Measurements from ENCODE around the gene AFF3.
"Not testable (repeated sequence)": the region's sequence is repeated elsewhere in the genome, so short reads cannot be mapped to it uniquely, and the experiment has no call there.

Gene AFF3

DNA sequence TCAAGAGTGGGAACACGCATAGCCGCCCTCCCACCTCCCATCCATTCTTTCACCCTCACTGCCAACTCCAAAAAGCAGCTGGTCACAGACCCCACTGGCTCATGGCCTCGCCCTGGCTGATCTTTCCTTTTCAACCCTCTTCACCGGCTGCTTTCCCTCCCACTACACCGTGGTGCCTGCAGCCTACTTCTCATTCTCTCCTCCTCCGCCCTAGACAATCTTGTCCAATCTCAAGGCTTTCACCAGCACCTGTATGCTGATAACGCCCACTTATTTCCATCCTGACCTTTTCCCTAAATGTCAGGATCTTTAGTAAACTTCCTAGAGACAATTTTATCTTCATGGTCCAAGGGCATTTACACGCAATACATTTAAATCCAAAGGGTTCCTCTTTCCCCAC lies 50.6 kb downstream of the AFF3 start:
- H3K18ac ChIP-seq (ENCODE audit: low read length); H3K4me2 ChIP-seq (ENCODE audit: low read length); H2BK12ac ChIP-seq (ENCODE audit: low read length); H3K27me3 ChIP-seq (ENCODE audit: insufficient read depth, low read length); H2BK5ac ChIP-seq (ENCODE audit: low read depth, low read length, poor library complexity); H3K4me1 ChIP-seq (ENCODE audit: control insufficient read depth in 1 of 2, insufficient read depth in 2 of 2, low read length in 2 of 2); H3K79me1 ChIP-seq (ENCODE audit: low read length); H2AFZ ChIP-seq (ENCODE audit: insufficient read depth, low read length, poor library complexity); H3K14ac ChIP-seq (ENCODE audit: low read length); H4K12ac ChIP-seq (ENCODE audit: low read depth, low read length); H3K4ac ChIP-seq (ENCODE audit: low read depth, low read length); H3K4me3 ChIP-seq (ENCODE audit: low read depth, low read length); H3K79me2 ChIP-seq (ENCODE audit: control insufficient read depth, insufficient read depth, low read length, poor library complexity); H3K9me3 ChIP-seq (ENCODE audit: insufficient read depth, low read depth, low read length); H3K9ac ChIP-seq (ENCODE audit: low read length); H2AK5ac ChIP-seq (ENCODE audit: low read length); H3K23ac ChIP-seq (ENCODE audit: low read length); H4K8ac ChIP-seq (ENCODE audit: low read depth, low read length); H3K36me3 ChIP-seq (ENCODE audit: control insufficient read depth in 1 of 2, insufficient read depth in 2 of 2, low read length in 2 of 2); H4K91ac ChIP-seq (ENCODE audit: low read depth, low read length); H2BK120ac ChIP-seq (ENCODE audit: insufficient read depth, low read length, poor library complexity); H3K27ac ChIP-seq (ENCODE audit: low read depth, low read length): not testable (repeated sequence)
- WGBS (ENCODE audit: extremely low coverage, insufficient coverage, insufficient read length) = no CpG with 5 or more reads among the region's 8 CpGs
- DNase-seq = peak in 1 of 2 donors; percentile 37

- not testable (repeated sequence) for H4K8ac ChIP-seq (ENCODE audit: low read depth, low read length); H2BK12ac ChIP-seq (ENCODE audit: low read length); H2AFZ ChIP-seq (ENCODE audit: insufficient read depth, low read length, poor library complexity); H3K4me3 ChIP-seq (ENCODE audit: low read depth, low read length); H3K14ac ChIP-seq (ENCODE audit: low read length); H3K4ac ChIP-seq (ENCODE audit: low read depth, low read length); H3K27me3 ChIP-seq (ENCODE audit: insufficient read depth, low read length); H3K23ac ChIP-seq (ENCODE audit: low read length); H3K36me3 ChIP-seq (ENCODE audit: control insufficient read depth in 1 of 2, insufficient read depth in 2 of 2, low read length in 2 of 2); H3K79me1 ChIP-seq (ENCODE audit: low read length); H3K27ac ChIP-seq (ENCODE audit: low read depth, low read length); H4K91ac ChIP-seq (ENCODE audit: low read depth, low read length); H3K18ac ChIP-seq (ENCODE audit: low read length); H3K4me2 ChIP-seq (ENCODE audit: low read length); H2AK5ac ChIP-seq (ENCODE audit: low read length); H3K9me3 ChIP-seq (ENCODE audit: insufficient read depth, low read depth, low read length); H4K12ac ChIP-seq (ENCODE audit: low read depth, low read length); H3K79me2 ChIP-seq (ENCODE audit: control insufficient read depth, insufficient read depth, low read length, poor library complexity); H2BK120ac ChIP-seq (ENCODE audit: insufficient read depth, low read length, poor library complexity); H3K9ac ChIP-seq (ENCODE audit: low read length); H2BK5ac ChIP-seq (ENCODE audit: low read depth, low read length, poor library complexity); DNase-seq; H3K4me1 ChIP-seq (ENCODE audit: control insufficient read depth in 1 of 2, insufficient read depth in 2 of 2, low read length in 2 of 2)
- no CpG with 5 or more reads among the region's 2 CpGs for WGBS (ENCODE audit: extremely low coverage, insufficient coverage, insufficient read length)
Measured at GRCh38 chr2:100085744-100086143, 56.6 kb downstream of the AFF3 start.

- not testable (repeated sequence) for H2BK12ac ChIP-seq (ENCODE audit: low read length); H3K27me3 ChIP-seq (ENCODE audit: insufficient read depth, low read length); H2AK5ac ChIP-seq (ENCODE audit: low read length); H4K8ac ChIP-seq (ENCODE audit: low read depth, low read length); H3K9ac ChIP-seq (ENCODE audit: low read length); H3K4me1 ChIP-seq (ENCODE audit: control insufficient read depth in 1 of 2, insufficient read depth in 2 of 2, low read length in 2 of 2); H3K18ac ChIP-seq (ENCODE audit: low read length); H3K14ac ChIP-seq (ENCODE audit: low read length); H2BK120ac ChIP-seq (ENCODE audit: insufficient read depth, low read length, poor library complexity); DNase-seq; H3K4ac ChIP-seq (ENCODE audit: low read depth, low read length); H3K23ac ChIP-seq (ENCODE audit: low read length); H4K91ac ChIP-seq (ENCODE audit: low read depth, low read length); H3K79me2 ChIP-seq (ENCODE audit: control insufficient read depth, insufficient read depth, low read length, poor library complexity); H4K12ac ChIP-seq (ENCODE audit: low read depth, low read length); H3K27ac ChIP-seq (ENCODE audit: low read depth, low read length); H3K4me3 ChIP-seq (ENCODE audit: low read depth, low read length); H2AFZ ChIP-seq (ENCODE audit: insufficient read depth, low read length, poor library complexity); H3K4me2 ChIP-seq (ENCODE audit: low read length); H3K9me3 ChIP-seq (ENCODE audit: insufficient read depth, low read depth, low read length); H3K36me3 ChIP-seq (ENCODE audit: control insufficient read depth in 1 of 2, insufficient read depth in 2 of 2, low read length in 2 of 2); H2BK5ac ChIP-seq (ENCODE audit: low read depth, low read length, poor library complexity); H3K79me1 ChIP-seq (ENCODE audit: low read length)
- WGBS (ENCODE audit: extremely low coverage, insufficient coverage, insufficient read length) = no CpG with 5 or more reads among the region's 17 CpGs
Measured at GRCh38 chr2:100083421-100084216, 58.8 kb downstream of the AFF3 start.

GRCh38 chr2:100082302-100082978 lies 60.0 kb downstream of the AFF3 start:
- not testable (repeated sequence) for H3K4me3 ChIP-seq (ENCODE audit: low read depth, low read length); H3K4me1 ChIP-seq (ENCODE audit: control insufficient read depth in 1 of 2, insufficient read depth in 2 of 2, low read length in 2 of 2); H2AFZ ChIP-seq (ENCODE audit: insufficient read depth, low read length, poor library complexity); H2BK12ac ChIP-seq (ENCODE audit: low read length); H3K36me3 ChIP-seq (ENCODE audit: control insufficient read depth in 1 of 2, insufficient read depth in 2 of 2, low read length in 2 of 2); H3K27me3 ChIP-seq (ENCODE audit: insufficient read depth, low read length); H4K8ac ChIP-seq (ENCODE audit: low read depth, low read length); H3K4me2 ChIP-seq (ENCODE audit: low read length); H3K18ac ChIP-seq (ENCODE audit: low read length); H3K9me3 ChIP-seq (ENCODE audit: insufficient read depth, low read depth, low read length); H4K12ac ChIP-seq (ENCODE audit: low read depth, low read length); H3K27ac ChIP-seq (ENCODE audit: low read depth, low read length); H3K4ac ChIP-seq (ENCODE audit: low read depth, low read length); H3K79me1 ChIP-seq (ENCODE audit: low read length); H2AK5ac ChIP-seq (ENCODE audit: low read length); H3K23ac ChIP-seq (ENCODE audit: low read length); H2BK120ac ChIP-seq (ENCODE audit: insufficient read depth, low read length, poor library complexity); H3K9ac ChIP-seq (ENCODE audit: low read length); H4K91ac ChIP-seq (ENCODE audit: low read depth, low read length); H2BK5ac ChIP-seq (ENCODE audit: low read depth, low read length, poor library complexity); H3K14ac ChIP-seq (ENCODE audit: low read length); H3K79me2 ChIP-seq (ENCODE audit: control insufficient read depth, insufficient read depth, low read length, poor library complexity)
- peak in 1 of 2 donors; percentile 45 for DNase-seq
- WGBS (ENCODE audit: extremely low coverage, insufficient coverage, insufficient read length) = no CpG with 5 or more reads among the region's 1 CpG
